ENCODE data around the gene PARD3B. TPM values are rescaled to one million over a fixed set of nuclear protein-coding genes. Genes with fewer than 3 reads are reported as not detected.

PARD3B gene
- total RNA-seq, 1 experiment from 2014 or later: 6.4 TPM

- Mint-ChIP-seq H3K27me3 (ENCODE audit: low read depth) (no peaks in the 10 kb centered on the region), H3K36me3 (ENCODE audit: insufficient read depth in 1 of 3, low read depth in 3 of 3) (no peaks in the 10 kb centered on the region)
- H3K56ac ChIP-seq (ENCODE audit: insufficient read length, low read depth, low read length): no peak overlapping the region
Measured at GRCh38 chr2:205543937-205544702, 998.8 kb downstream of the PARD3B start.

More at GRCh38 chr2:205543937-205544702, 998.8 kb downstream of the PARD3B start:
- Mint-ChIP-seq H3K4me3 (no peak overlapping the region), H3K4me1 (peaks cover 15 to 18% of the 10 kb centered on the region in 2 experiments), H3K9me3 (no peaks in the 10 kb centered on the region), H3K27ac (no peak overlapping the region)
- Histone ChIP-seq H4K8ac (replicated peaks; ENCODE audit: insufficient read length, low read depth, low read length) (no peak overlapping the region), H3K9ac (ENCODE audit: extremely low read depth, insufficient read length, low read length) (no peak overlapping the region), H3K9me3 (ENCODE audit: control insufficient read depth, low read depth, low read length) (no peaks in the 10 kb centered on the region), H3K14ac (ENCODE audit: insufficient read depth, low read length) (no peak overlapping the region), H4K5ac (ENCODE audit: insufficient read length, low read depth, low read length) (no peak overlapping the region), H2AFZ (ENCODE audit: low read length) (no peak overlapping the region), H3K4me1 (ENCODE audit: insufficient read depth, low read length) (no peaks in the 10 kb centered on the region), H2AK5ac (ENCODE audit: insufficient read length, low read length) (no peak overlapping the region), H3K4me2 (ENCODE audit: insufficient read depth, insufficient read length, low read length) (no peak overlapping the region), H4K20me1 (ENCODE audit: control insufficient read depth, insufficient read depth, insufficient read length) (no peaks in the 10 kb centered on the region), H2BK5ac (ENCODE audit: insufficient read length, low read length) (no peak overlapping the region), H3T11ph (ENCODE audit: low read length) (no peak overlapping the region), H3K23me2 (ENCODE audit: insufficient read length, low read depth, low read length, poor library complexity, severe bottlenecking) (no peaks in the 10 kb centered on the region), H2BK12ac (ENCODE audit: insufficient read length, low read depth, low read length) (no peak overlapping the region), H3K18ac (ENCODE audit: insufficient read length, low read depth, low read length) (no peak overlapping the region), H3K4ac (ENCODE audit: low read depth, low read length) (no peak overlapping the region), H2BK120ac (ENCODE audit: low read depth, low read length, poor library complexity, severe bottlenecking) (no peak overlapping the region), H4K91ac (ENCODE audit: insufficient read length, low read depth, low read length) (no peak overlapping the region), H3K27me3 (ENCODE audit: insufficient read depth, low read length) (no peaks in the 10 kb centered on the region), H2BK15ac (ENCODE audit: low read depth, low read length) (no peak overlapping the region), H3K79me1 (ENCODE audit: insufficient read depth, low read depth, low read length, poor library complexity, severe bottlenecking) (no peaks in the 10 kb centered on the region), H2BK20ac (ENCODE audit: low read depth, low read length, poor library complexity, severe bottlenecking) (no peak overlapping the region), H3K23ac (ENCODE audit: insufficient read length, low read depth, low read length) (no peak overlapping the region), H3K79me2 (ENCODE audit: insufficient read depth, low read length) (no peaks in the 10 kb centered on the region), H3K27ac (ENCODE audit: insufficient read length, low read depth, low read length) (no peak overlapping the region)
- TF ChIP-seq, protein P1, sequence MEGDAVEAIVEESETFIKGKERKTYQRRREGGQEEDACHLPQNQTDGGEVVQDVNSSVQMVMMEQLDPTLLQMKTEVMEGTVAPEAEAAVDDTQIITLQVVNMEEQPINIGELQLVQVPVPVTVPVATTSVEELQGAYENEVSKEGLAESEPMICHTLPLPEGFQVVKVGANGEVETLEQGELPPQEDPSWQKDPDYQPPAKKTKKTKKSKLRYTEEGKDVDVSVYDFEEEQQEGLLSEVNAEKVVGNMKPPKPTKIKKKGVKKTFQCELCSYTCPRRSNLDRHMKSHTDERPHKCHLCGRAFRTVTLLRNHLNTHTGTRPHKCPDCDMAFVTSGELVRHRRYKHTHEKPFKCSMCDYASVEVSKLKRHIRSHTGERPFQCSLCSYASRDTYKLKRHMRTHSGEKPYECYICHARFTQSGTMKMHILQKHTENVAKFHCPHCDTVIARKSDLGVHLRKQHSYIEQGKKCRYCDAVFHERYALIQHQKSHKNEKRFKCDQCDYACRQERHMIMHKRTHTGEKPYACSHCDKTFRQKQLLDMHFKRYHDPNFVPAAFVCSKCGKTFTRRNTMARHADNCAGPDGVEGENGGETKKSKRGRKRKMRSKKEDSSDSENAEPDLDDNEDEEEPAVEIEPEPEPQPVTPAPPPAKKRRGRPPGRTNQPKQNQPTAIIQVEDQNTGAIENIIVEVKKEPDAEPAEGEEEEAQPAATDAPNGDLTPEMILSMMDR (conservative IDR thresholded peaks at IDR 0.05): no peak
- WGBS (ENCODE audit: extremely low coverage, insufficient read length, low lambda C conversion rate): no CpG with 5 or more reads among the region's 2 CpGs
- no peak for DNase-seq

Measured in H9 (cell line).